Ovary (tissue), 3 donors: ENCODE results near the gene GXYLT2.

ENCODE experiments used
- CTCF ChIP-seq, 3 donors: fragments of 450-650 bp in 2 of 3; fragments of 200-600 bp in 1 of 3; IDR thresholded peaks; one replicate each; pipeline versions ENCODE4 v1.5.1 to v1.8.0; 2016 to 2022; ENCODE audit warnings: antibody characterized with exemption in 3 of 3, mild to moderate bottlenecking in 1 of 3
- EP300 ChIP-seq: sonication (generic); formaldehyde crosslinking; IDR thresholded peaks from one replicate; pipeline ENCODE4 v1.6.1; 2017; ENCODE audit warnings: antibody characterized with exemption
- donor health status: DM: no; HTN: no; CAD: no.

- no peak for TF ChIP-seq CTCF (IDR thresholded peaks at IDR 0.05)
- no peak for TF ChIP-seq EP300
Measured at GRCh38 chr3:72899349-72899765, 11.5 kb downstream of the GXYLT2 start.
